ENCODE results near the gene ANKRD63.
A peak's percentile ranks its signal among the peaks of the same experiment; 100 is the strongest.

The ANKRD63 gene

DNA sequence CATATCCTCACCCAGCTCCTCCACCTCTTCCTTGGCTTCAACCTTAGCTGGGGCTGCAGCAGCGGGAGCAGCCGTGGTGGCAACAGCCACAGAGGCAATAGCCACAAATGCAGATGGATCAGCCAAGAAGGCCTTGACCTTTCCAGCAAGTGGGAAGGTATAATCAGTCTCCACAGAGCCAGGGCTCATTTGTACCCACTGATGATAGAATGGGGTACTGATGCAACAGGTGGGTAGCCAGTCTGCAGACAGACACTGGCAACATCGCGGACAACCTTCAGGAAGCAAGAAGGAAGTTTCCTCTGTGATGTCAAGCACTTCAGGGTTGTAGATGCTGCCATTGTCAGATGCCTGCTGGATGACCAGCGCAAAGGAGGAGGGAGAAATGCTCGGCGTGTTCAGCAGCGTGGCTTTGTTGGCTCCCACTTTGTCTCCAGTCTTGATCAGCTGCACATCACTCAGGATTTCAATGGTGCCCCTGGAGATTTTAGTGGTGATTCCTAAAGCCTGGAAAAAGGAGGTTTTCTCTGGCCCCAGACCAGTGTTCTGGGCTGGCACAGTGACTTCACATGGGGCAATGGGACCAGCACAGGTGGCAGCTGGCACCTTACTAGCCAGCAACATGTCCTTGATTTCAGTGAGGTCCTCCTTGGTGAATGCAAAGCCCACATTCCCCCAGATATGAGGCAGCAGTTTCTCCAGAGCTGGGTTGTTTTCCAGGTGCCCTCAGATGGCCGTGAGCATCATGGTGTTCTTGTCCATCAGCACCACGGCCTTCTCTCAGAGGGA, 29.7 kb upstream of the ANKRD63 start:
- WGBS = 83% methylated on average over 10 of the region's 10 CpGs
- no peak overlapping the region for H3K18ac ChIP-seq (ENCODE audit: low read depth in 1 of 2, low read length in 2 of 2)
- DNase-seq = no peak
- H2BK5ac ChIP-seq (ENCODE audit: low read depth, low read length, poor library complexity, severe bottlenecking) = no peak overlapping the region
- H3K4me1 ChIP-seq (ENCODE audit: control insufficient read depth, insufficient read depth, low read depth, low read length) = peaks cover 16% of the 10 kb centered on the region
- no peak overlapping the region for H2AK5ac ChIP-seq (ENCODE audit: low read length, severe bottlenecking)
- H3K4me2 ChIP-seq (ENCODE audit: low read length, poor library complexity, severe bottlenecking) = no peak overlapping the region
- H3K27me3 ChIP-seq (ENCODE audit: control insufficient read depth in 1 of 2, insufficient read depth in 1 of 2, low read length in 2 of 2) = peaks cover 49 to 57% of the 10 kb centered on the region in 2 experiments
- H3K79me1 ChIP-seq (replicated peaks; ENCODE audit: low read length, poor library complexity, severe bottlenecking) = no peaks in the 10 kb centered on the region
- H3K9me3 ChIP-seq (ENCODE audit: control insufficient read depth, low read length) = no peaks in the 10 kb centered on the region
- H4K91ac ChIP-seq (ENCODE audit: low read length) = no peak overlapping the region
- H2BK12ac ChIP-seq (ENCODE audit: low read length in 2 of 2) = no peak overlapping the region
- no peak overlapping the region for H3K23ac ChIP-seq (ENCODE audit: low read length in 2 of 2)
- no peak overlapping the region for H2BK120ac ChIP-seq (ENCODE audit: low read depth, low read length)
- no peak overlapping the region for H2BK15ac ChIP-seq (ENCODE audit: low read depth, poor library complexity, severe bottlenecking)
- H3K27ac ChIP-seq (ENCODE audit: low read length, poor library complexity, severe bottlenecking) = no peak overlapping the region
- no peak overlapping the region for H4K8ac ChIP-seq (ENCODE audit: low read length)
- no peak overlapping the region for H3K9ac ChIP-seq (ENCODE audit: low read length)
- H3K4ac ChIP-seq (ENCODE audit: low read depth in 1 of 2, low read length in 2 of 2) = no peak overlapping the region
- no peaks in the 10 kb centered on the region for H3K36me3 ChIP-seq (ENCODE audit: control insufficient read depth in 1 of 2, insufficient read depth in 2 of 2, low read depth in 1 of 2, low read length in 2 of 2)
- H3K4me3 ChIP-seq (ENCODE audit: insufficient read depth in 1 of 2, low read depth in 1 of 2, low read length in 2 of 2) = no peak overlapping the region
- no peak overlapping the region for H2AFZ ChIP-seq (ENCODE audit: low read depth, low read length)
- no peak overlapping the region for H3K14ac ChIP-seq (ENCODE audit: low read length in 2 of 2)

DNA sequence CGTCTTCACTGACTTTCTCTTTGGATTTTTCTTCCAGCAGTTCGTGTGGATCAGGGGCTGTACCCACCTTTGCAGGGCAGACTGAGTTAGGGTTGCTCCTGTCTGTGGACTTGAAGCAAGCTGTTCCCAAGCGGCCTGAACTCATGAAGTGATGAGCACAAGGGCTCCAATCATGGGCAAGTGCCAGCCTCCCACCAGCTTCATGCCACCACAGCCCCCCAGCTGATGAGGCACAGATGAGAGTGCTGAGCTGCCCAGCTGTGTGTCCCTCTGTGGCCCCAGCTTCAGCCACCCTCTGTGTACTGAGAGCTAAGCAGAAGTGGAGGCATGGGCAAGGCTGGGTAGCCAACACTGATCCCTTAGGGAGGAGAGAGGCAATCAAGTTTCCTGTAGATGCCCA, 28.1 kb upstream of the ANKRD63 start:
- H4K91ac ChIP-seq (ENCODE audit: low read length) = peak overlapping the region; percentile 25
- WGBS = 48% methylated on average over 3 of the region's 3 CpGs
- peak overlapping the region in 1 of 2 experiments; percentile 73 for H2BK12ac ChIP-seq (ENCODE audit: low read length in 2 of 2)
- no peak overlapping the region for H2AK5ac ChIP-seq (ENCODE audit: low read length, severe bottlenecking)
- peak overlapping the region in 1 of 2 experiments; percentile 53 for H3K14ac ChIP-seq (ENCODE audit: low read length in 2 of 2)
- peaks cover 20% of the 10 kb centered on the region for H3K4me1 ChIP-seq (ENCODE audit: control insufficient read depth, insufficient read depth, low read depth, low read length)
- H4K8ac ChIP-seq (ENCODE audit: low read length) = no peak overlapping the region
- H3K27ac ChIP-seq (ENCODE audit: low read length, poor library complexity, severe bottlenecking) = no peak overlapping the region
- H3K79me1 ChIP-seq (replicated peaks; ENCODE audit: low read length, poor library complexity, severe bottlenecking) = no peaks in the 10 kb centered on the region
- no peaks in the 10 kb centered on the region for H3K9me3 ChIP-seq (ENCODE audit: control insufficient read depth, low read length)
- H3K36me3 ChIP-seq (ENCODE audit: control insufficient read depth in 1 of 2, insufficient read depth in 2 of 2, low read depth in 1 of 2, low read length in 2 of 2) = no peaks in the 10 kb centered on the region
- H2BK15ac ChIP-seq (ENCODE audit: low read depth, poor library complexity, severe bottlenecking) = no peak overlapping the region
- no peak overlapping the region for H2BK5ac ChIP-seq (ENCODE audit: low read depth, low read length, poor library complexity, severe bottlenecking)
- H3K18ac ChIP-seq (ENCODE audit: low read depth in 1 of 2, low read length in 2 of 2) = no peak overlapping the region
- no peak overlapping the region for H3K4me3 ChIP-seq (ENCODE audit: insufficient read depth in 1 of 2, low read depth in 1 of 2, low read length in 2 of 2)
- peaks cover 47 to 64% of the 10 kb centered on the region in 2 experiments for H3K27me3 ChIP-seq (ENCODE audit: control insufficient read depth in 1 of 2, insufficient read depth in 1 of 2, low read length in 2 of 2)
- H3K4ac ChIP-seq (ENCODE audit: low read depth in 1 of 2, low read length in 2 of 2) = no peak overlapping the region
- H2BK120ac ChIP-seq (ENCODE audit: low read depth, low read length) = no peak overlapping the region
- H3K4me2 ChIP-seq (ENCODE audit: low read length, poor library complexity, severe bottlenecking) = no peak overlapping the region
- H2AFZ ChIP-seq (ENCODE audit: low read depth, low read length) = no peak overlapping the region
- H3K9ac ChIP-seq (ENCODE audit: low read length) = no peak overlapping the region
- no peak for DNase-seq
- no peak overlapping the region for H3K23ac ChIP-seq (ENCODE audit: low read length in 2 of 2)

DNA sequence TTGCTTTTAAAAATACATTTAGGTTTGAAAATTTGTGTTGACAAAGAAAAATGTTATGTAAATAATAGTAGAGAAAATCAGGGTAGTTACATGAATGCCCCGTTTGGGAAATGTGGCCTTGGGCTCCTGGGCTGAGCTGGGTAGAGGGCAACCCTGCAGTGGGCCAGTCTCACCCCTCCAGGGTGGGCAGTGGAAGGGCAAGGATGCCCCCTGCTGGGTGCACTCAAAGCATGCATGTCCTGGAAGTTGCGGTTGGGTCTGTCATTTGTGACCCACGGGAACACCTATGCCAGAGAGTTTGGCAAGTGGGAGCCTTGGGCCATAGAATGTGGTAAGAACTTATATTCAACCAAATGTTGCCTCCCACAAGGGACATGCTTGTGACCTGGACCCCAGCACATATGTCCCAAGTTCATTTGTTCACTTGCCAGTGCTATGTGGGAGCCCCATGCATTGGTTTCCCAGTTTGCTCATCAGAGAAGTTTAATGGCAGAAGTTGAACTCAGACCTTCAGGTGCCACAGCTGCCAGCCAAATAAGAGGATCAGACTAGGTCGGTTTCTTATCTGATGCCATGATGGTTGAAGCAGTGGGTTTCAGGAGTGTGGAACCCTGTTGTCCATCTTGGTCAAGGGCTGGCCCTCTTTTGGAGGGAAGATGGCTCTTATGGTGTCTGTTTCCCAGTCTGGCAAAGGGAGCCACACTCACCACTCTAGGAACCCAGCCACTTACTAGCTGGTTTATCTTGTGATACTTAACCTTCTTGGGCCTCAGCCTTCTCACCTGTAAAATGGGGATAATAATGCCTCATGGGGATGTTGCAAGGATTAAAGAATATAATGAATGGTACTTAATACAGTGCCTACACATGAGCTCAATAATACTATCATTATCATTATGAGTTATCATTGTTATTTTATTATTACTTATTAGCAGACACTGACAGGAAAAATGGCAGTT, 27.4 kb upstream of the ANKRD63 start:
- H3K4me2 ChIP-seq (ENCODE audit: low read length, poor library complexity, severe bottlenecking) = no peak overlapping the region
- no peak overlapping the region for H2AFZ ChIP-seq (ENCODE audit: low read depth, low read length)
- no peak overlapping the region for H4K8ac ChIP-seq (ENCODE audit: low read length)
- no peak overlapping the region for H3K4ac ChIP-seq (ENCODE audit: low read depth in 1 of 2, low read length in 2 of 2)
- 20% methylated on average over 4 of the region's 4 CpGs for WGBS
- H2AK5ac ChIP-seq (ENCODE audit: low read length, severe bottlenecking) = no peak overlapping the region
- no peaks in the 10 kb centered on the region for H3K9me3 ChIP-seq (ENCODE audit: control insufficient read depth, low read length)
- no peak overlapping the region for H3K9ac ChIP-seq (ENCODE audit: low read length)
- H3K23ac ChIP-seq (ENCODE audit: low read length in 2 of 2) = no peak overlapping the region
- no peaks in the 10 kb centered on the region for H3K36me3 ChIP-seq (ENCODE audit: control insufficient read depth in 1 of 2, insufficient read depth in 2 of 2, low read depth in 1 of 2, low read length in 2 of 2)
- H2BK5ac ChIP-seq (ENCODE audit: low read depth, low read length, poor library complexity, severe bottlenecking) = no peak overlapping the region
- no peak overlapping the region for H3K18ac ChIP-seq (ENCODE audit: low read depth in 1 of 2, low read length in 2 of 2)
- no peak overlapping the region for H3K14ac ChIP-seq (ENCODE audit: low read length in 2 of 2)
- peaks cover 20% of the 10 kb centered on the region for H3K4me1 ChIP-seq (ENCODE audit: control insufficient read depth, insufficient read depth, low read depth, low read length)
- H2BK12ac ChIP-seq (ENCODE audit: low read length in 2 of 2) = no peak overlapping the region
- DNase-seq = peak; percentile 50
- no peaks in the 10 kb centered on the region for H3K79me1 ChIP-seq (replicated peaks; ENCODE audit: low read length, poor library complexity, severe bottlenecking)
- no peak overlapping the region for H3K27ac ChIP-seq (ENCODE audit: low read length, poor library complexity, severe bottlenecking)
- no peak overlapping the region for H2BK15ac ChIP-seq (ENCODE audit: low read depth, poor library complexity, severe bottlenecking)
- H2BK120ac ChIP-seq (ENCODE audit: low read depth, low read length) = no peak overlapping the region
- no peak overlapping the region for H4K91ac ChIP-seq (ENCODE audit: low read length)
- no peak overlapping the region for H3K4me3 ChIP-seq (ENCODE audit: insufficient read depth in 1 of 2, low read depth in 1 of 2, low read length in 2 of 2)
- H3K27me3 ChIP-seq (ENCODE audit: control insufficient read depth in 1 of 2, insufficient read depth in 1 of 2, low read length in 2 of 2) = peaks cover 44 to 71% of the 10 kb centered on the region in 2 experiments

DNA sequence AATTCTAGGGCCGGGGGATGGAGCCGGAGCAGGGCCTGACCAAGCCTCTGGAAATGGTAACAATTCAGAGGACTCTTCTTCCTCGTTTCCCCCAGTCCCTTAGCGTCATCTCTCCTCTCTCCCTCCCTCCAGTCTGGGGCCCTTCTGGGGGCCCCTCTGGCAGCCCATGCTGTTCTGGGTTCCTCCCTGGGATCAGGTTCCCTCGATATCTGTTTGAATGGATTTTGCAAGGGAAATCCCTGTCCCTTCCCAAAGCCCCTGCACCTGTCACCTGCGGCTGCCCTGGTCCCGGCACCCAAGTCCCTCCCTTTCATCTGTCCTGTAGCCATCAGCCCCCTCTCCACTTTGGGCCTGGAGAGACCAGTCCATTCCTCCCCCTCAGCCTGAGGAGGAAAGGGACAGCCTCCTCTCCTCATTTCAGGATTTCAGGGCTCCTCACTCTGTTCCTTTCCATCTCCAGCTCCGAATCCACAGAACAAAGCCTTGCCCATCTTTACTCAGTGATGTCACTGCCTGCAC, 26.5 kb upstream of the ANKRD63 start:
- H4K8ac ChIP-seq (ENCODE audit: low read length) = no peak overlapping the region
- no peak for DNase-seq

More for the DNA sequence above, 26.5 kb upstream of the ANKRD63 start:
- Histone ChIP-seq H3K9me3 (ENCODE audit: control insufficient read depth, low read length) (no peaks in the 10 kb centered on the region), H3K27ac (ENCODE audit: low read length, poor library complexity, severe bottlenecking) (no peak overlapping the region), H3K9ac (ENCODE audit: low read length) (no peak overlapping the region), H2BK15ac (ENCODE audit: low read depth, poor library complexity, severe bottlenecking) (peak overlapping the region; percentile 49), H3K4me1 (ENCODE audit: control insufficient read depth, insufficient read depth, low read depth, low read length) (peaks cover 20% of the 10 kb centered on the region), H3K23ac (ENCODE audit: low read length in 2 of 2) (no peak overlapping the region), H3K4ac (ENCODE audit: low read depth in 1 of 2, low read length in 2 of 2) (no peak overlapping the region), H2AK5ac (ENCODE audit: low read length, severe bottlenecking) (no peak overlapping the region), H3K27me3 (ENCODE audit: control insufficient read depth in 1 of 2, insufficient read depth in 1 of 2, low read length in 2 of 2) (peaks cover 42 to 77% of the 10 kb centered on the region in 2 experiments), H2BK120ac (ENCODE audit: low read depth, low read length) (no peak overlapping the region), H3K36me3 (ENCODE audit: control insufficient read depth in 1 of 2, insufficient read depth in 2 of 2, low read depth in 1 of 2, low read length in 2 of 2) (no peaks in the 10 kb centered on the region), H2BK5ac (ENCODE audit: low read depth, low read length, poor library complexity, severe bottlenecking) (no peak overlapping the region), H4K91ac (ENCODE audit: low read length) (peak overlapping the region; percentile 47), H3K4me2 (ENCODE audit: low read length, poor library complexity, severe bottlenecking) (no peak overlapping the region), H2AFZ (ENCODE audit: low read depth, low read length) (no peak overlapping the region), H3K14ac (ENCODE audit: low read length in 2 of 2) (no peak overlapping the region), H2BK12ac (ENCODE audit: low read length in 2 of 2) (peak overlapping the region in 1 of 2 experiments; percentile 86), H3K79me1 (replicated peaks; ENCODE audit: low read length, poor library complexity, severe bottlenecking) (no peaks in the 10 kb centered on the region), H3K4me3 (ENCODE audit: insufficient read depth in 1 of 2, low read depth in 1 of 2, low read length in 2 of 2) (no peak overlapping the region), H3K18ac (ENCODE audit: low read depth in 1 of 2, low read length in 2 of 2) (no peak overlapping the region)
- WGBS = 61% methylated on average over 8 of the region's 8 CpGs

Data from mesenchymal stem cell (in vitro differentiated cells and primary cell).